H1 (cell line): Measurements from ENCODE around the gene CBFB. TPM values are rescaled to one million over a fixed set of nuclear protein-coding genes. Genes with fewer than 3 reads are reported as not detected.

ENCODE experiments used
- BRCA1 ChIP-seq: IDR thresholded peaks from 2 replicates; pipeline ENCODE4 v1.6.1; 2012; ENCODE audit warnings: low read depth, low read length, improper control_type of control experiment
- EGR1 ChIP-seq: IDR thresholded peaks from 2 replicates; pipeline ENCODE4 v1.6.1; 2011; ENCODE audit warnings: low read depth, low read length, borderline replicate concordance
- FOSL1 ChIP-seq: IDR thresholded peaks from 2 replicates; pipeline ENCODE4 v1.6.1; 2011; ENCODE audit warnings: mild to moderate bottlenecking, low read depth, low read length, moderate library complexity; ENCODE audit not compliant: insufficient read depth
- NRF1 ChIP-seq: IDR thresholded peaks from 2 replicates; pipeline ENCODE4 v1.6.1; 2011; ENCODE audit warnings: mild to moderate bottlenecking, low read depth, low read length, improper control_type of control experiment
- SIRT6 ChIP-seq: IDR thresholded peaks from one replicate; pipeline ENCODE4 v1.7.1; 2012; ENCODE audit warnings: low read length, inconsistent platforms
- SP4 ChIP-seq: IDR thresholded peaks from 2 replicates; pipeline ENCODE4 v1.6.1; 2012; ENCODE audit warnings: low read length, inconsistent platforms
- TEAD4 ChIP-seq: IDR thresholded peaks from 2 replicates; pipeline ENCODE4 v1.6.1; 2012; ENCODE audit warnings: low read depth, low read length, inconsistent platforms, mixed read lengths
- polyA plus RNA-seq, 7 experiments: library from polyadenylated mRNA; depleted of rRNA in 3 of 7; stranded (reverse) in 5 of 7; unstranded in 2 of 7; fragments of >200 nt in 5 of 7; fragments of 200-250 nt in 2 of 7; gene quantifications; 1 replicate in 5 of 7; 2 replicates in 1 of 7; 4 replicates in 1 of 7; pipeline versions ENCODE4 v1.2.1 to v1.2.3, GENCODE V29; 2011 to 2013; ENCODE audit warnings: missing spikeins in 2 of 7, mixed read lengths in 2 of 7
- total RNA-seq: library from RNA; stranded (reverse); fragmentation: NEBNext Ultra II Directional; extraction: Animal tissue kit (Norgen Biotek cat#: 25700); gene quantifications from 2 replicates; pipeline ENCODE4 v1.2.1, GENCODE V29; 2021
- TF ChIP-seq, protein P1 (sequence below): IDR thresholded peaks from 2 replicates; pipeline ENCODE4 v1.6.1; 2012; ENCODE audit warnings: inconsistent platforms

Gene CBFB
- total and polyA plus RNA-seq, 2 of the 8 experiments (the other 6 are each of a cell fraction or from before 2014, with no cell fraction given) = 11.5 to 31.6 TPM

- TF ChIP-seq NRF1 (no peak), TEAD4 (no peak), BRCA1 (no peak), FOSL1 (no peak), SP4 (no peak), SIRT6 (no peak), EGR1 (no peak)
- TF ChIP-seq, protein P1, sequence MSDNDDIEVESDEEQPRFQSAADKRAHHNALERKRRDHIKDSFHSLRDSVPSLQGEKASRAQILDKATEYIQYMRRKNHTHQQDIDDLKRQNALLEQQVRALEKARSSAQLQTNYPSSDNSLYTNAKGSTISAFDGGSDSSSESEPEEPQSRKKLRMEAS = no peak
- TF ChIP-seq, all 59 proteins: peak for 0
Observed at GRCh38 chr16:67006930-67007658, 21.9 kb upstream of the CBFB start (continued).
